GM12878 (cell line): ENCODE data around the gene MSLN. TPM values are rescaled to one million over a fixed set of nuclear protein-coding genes. Genes with fewer than 3 reads are reported as not detected.

Source experiments
- ATAC-seq: fragments of 200-7000 bp; cut with Tn5 transposase; 3 replicates; pipeline ENCODE4 v1.9.1; 2020; ENCODE audit warnings: mild to moderate bottlenecking, moderate library complexity
- BruUV-seq: library from RNA; stranded (reverse); fragments of 400-500 nt; replicated peaks from 2 replicates; lab custom pipeline; 2021; lab: Mats Ljungman, UMichigan
- CTCF ChIA-PET: fragments of 300-600 bp; sonication (Branson Sonifier 250); formaldehyde crosslinking; extraction: SDS; loops from one replicate; lab custom pipeline; 2021; ENCODE audit warnings: inconsistent platforms; lab: Yijun Ruan, JAX
- POLR2A ChIA-PET: fragments of 350-600 bp; formaldehyde crosslinking; extraction: SDS; loops from one replicate; lab custom pipeline; 2021; ENCODE audit warnings: inconsistent platforms; lab: Charles Lee
- RAD21 ChIA-PET: fragments of 300-600 bp; sonication (Branson Sonifier 250); formaldehyde crosslinking; loops from one replicate; lab custom pipeline; 2023; ENCODE audit warnings: antibody characterized with exemption; ENCODE audit not compliant: unreplicated experiment; lab: Charles Lee
- SMC1A ChIA-PET: fragments of 300-600 bp; sonication (Branson Sonifier 250); formaldehyde crosslinking; loops from one replicate; lab custom pipeline; 2023; ENCODE audit not compliant: unreplicated experiment, uncharacterized antibody; lab: Charles Lee
- DNase-seq: peaks from one replicate; pipeline ENCODE4 v3.0.0-alpha.2; 2011; ENCODE audit warnings: low read depth, low spot score
- FAIRE-seq: peaks from 3 replicates; lab custom pipeline; 2011; peaks lifted over from hg19 to GRCh38; lab: Jason Lieb, UNC
- H2AFZ ChIP-seq: 2 replicates; pipeline ENCODE4 v1.6.0; 2011; ENCODE audit warnings: low read depth, low read length, control low read depth; ENCODE audit not compliant: control insufficient read depth
- H3K27ac ChIP-seq: 2 replicates; pipeline ENCODE4 v1.5.1; 2011; ENCODE audit warnings: control low read depth; ENCODE audit not compliant: control insufficient read depth, insufficient read depth
- H3K27me3 ChIP-seq, 2 experiments: replicated peaks in 1 of 2; 2 replicates each; pipeline versions ENCODE4 v1.6.0 to v1.6.1; 2011; ENCODE audit warnings: low read length in 1 of 2; ENCODE audit not compliant: control insufficient read depth in 2 of 2, insufficient read depth in 2 of 2
- H3K36me3 ChIP-seq, 2 experiments: 2 replicates each; pipeline ENCODE4 v1.5.1; 2011; ENCODE audit warnings: low read length in 1 of 2; ENCODE audit not compliant: control insufficient read depth in 2 of 2, insufficient read depth in 2 of 2
- H3K4me1 ChIP-seq: 2 replicates; pipeline ENCODE4 v1.6.1; 2011; ENCODE audit warnings: mild to moderate bottlenecking, low read length, moderate library complexity, mixed read lengths; ENCODE audit not compliant: control insufficient read depth, insufficient read depth
- H3K4me2 ChIP-seq: 2 replicates; pipeline ENCODE4 v1.6.0; 2011; ENCODE audit warnings: control low read depth; ENCODE audit not compliant: control insufficient read depth, insufficient read depth
- H3K4me3 ChIP-seq: fragments of 200-600 bp; sonication (generic); 2 replicates; pipeline ENCODE4 v1.5.1; 2016
- H3K79me2 ChIP-seq: 2 replicates; pipeline ENCODE4 v1.6.0; 2011; ENCODE audit warnings: low read length; ENCODE audit not compliant: control insufficient read depth, insufficient read depth
- H3K9ac ChIP-seq: 2 replicates; pipeline ENCODE4 v1.8.0; 2011; ENCODE audit warnings: low read length, control low read depth, mixed read lengths; ENCODE audit not compliant: control insufficient read depth, insufficient read depth
- H3K9me3 ChIP-seq: replicated peaks from 3 replicates; pipeline ENCODE4 v1.5.1; 2011; ENCODE audit warnings: mild to moderate bottlenecking, low read length; ENCODE audit not compliant: control insufficient read depth, insufficient read depth
- H4K20me1 ChIP-seq: 2 replicates; pipeline ENCODE4 v1.6.0; 2011; ENCODE audit not compliant: control insufficient read depth, insufficient read depth
- EP300 ChIP-seq, 2 experiments: fragments of 150-350 bp in 1 of 2; IDR thresholded peaks; 2 replicates each; pipeline ENCODE4 v1.6.1; 2011 to 2012; ENCODE audit warnings: low read depth in 2 of 2, low read length in 2 of 2, borderline replicate concordance in 1 of 2, improper control_type of control experiment in 1 of 2, inconsistent platforms in 1 of 2; ENCODE audit not compliant: control insufficient read depth in 1 of 2
- ETV6 ChIP-seq, 2 experiments: fragments of 450-650 bp in 1 of 2; IDR thresholded peaks in 1 of 2; conservative IDR thresholded peaks in 1 of 2; 2 replicates each; pipeline ENCODE4 v1.6.1; 2014; ENCODE audit warnings: antibody characterized with exemption in 1 of 2, borderline replicate concordance in 1 of 2, low read depth in 1 of 2, mild to moderate bottlenecking in 1 of 2, moderate library complexity in 1 of 2
- IKZF1 ChIP-seq: fragments of 450-650 bp; conservative IDR thresholded peaks from 2 replicates; pipeline ENCODE4 v1.6.1; 2017; ENCODE audit warnings: antibody characterized with exemption, mild to moderate bottlenecking
- MXI1 ChIP-seq: fragments of 150-350 bp; IDR thresholded peaks from 2 replicates; pipeline ENCODE4 v1.6.1; 2011; ENCODE audit warnings: low read depth, mild to moderate bottlenecking, inconsistent platforms, low read length, improper control_type of control experiment
- NFXL1 ChIP-seq: fragments of 450-650 bp; IDR thresholded peaks from 2 replicates; pipeline ENCODE4 v1.6.1; 2017; ENCODE audit warnings: antibody characterized with exemption, mild to moderate bottlenecking, borderline replicate concordance
- NR2F1 ChIP-seq: fragments of 450-650 bp; conservative IDR thresholded peaks from 2 replicates; pipeline ENCODE4 v1.6.1; 2017; ENCODE audit warnings: mild to moderate bottlenecking
- RAD51 ChIP-seq: fragments of 450-650 bp; IDR thresholded peaks from 2 replicates; pipeline ENCODE4 v1.6.1; 2016; ENCODE audit warnings: moderate library complexity, mild to moderate bottlenecking, inconsistent platforms
- RUNX3 ChIP-seq: IDR thresholded peaks from 2 replicates; pipeline ENCODE4 v1.6.1; 2012; ENCODE audit warnings: low read length, inconsistent platforms
- SIN3A ChIP-seq: IDR thresholded peaks from 2 replicates; pipeline ENCODE4 v1.6.1; 2012; ENCODE audit warnings: low read depth, low read length, improper control_type of control experiment
- SMAD5 ChIP-seq: IDR thresholded peaks from 2 replicates; pipeline ENCODE4 v1.6.1; 2016; ENCODE audit warnings: antibody characterized with exemption, low read depth
- TBL1XR1 ChIP-seq: IDR thresholded peaks from 2 replicates; pipeline ENCODE4 v1.6.1; 2012; ENCODE audit warnings: low read depth, low read length, improper control_type of control experiment
- WRNIP1 ChIP-seq: IDR thresholded peaks from 2 replicates; pipeline ENCODE4 v1.6.1; 2011; ENCODE audit warnings: low read depth, low read length, improper control_type of control experiment, borderline replicate concordance
- YY1 ChIP-seq: IDR thresholded peaks from 2 replicates; pipeline ENCODE4 v1.6.1; 2011; ENCODE audit warnings: low read depth, mild to moderate bottlenecking, low read length
- ZNF274 ChIP-seq: IDR thresholded peaks from one replicate; pipeline ENCODE4 v1.8.0; 2011; ENCODE audit not compliant: insufficient read length, insufficient read depth
- ZNF622 ChIP-seq: fragments of 450-650 bp; IDR thresholded peaks from 2 replicates; pipeline ENCODE4 v1.6.1; 2017; ENCODE audit warnings: mild to moderate bottlenecking, inconsistent platforms
- WGBS: methylation state at CpG from one replicate; pipeline ENCODE4 v1.1.6; 2016; ENCODE audit warnings: low lambda C conversion rate; ENCODE audit not compliant: insufficient replicate concordance, insufficient coverage; ENCODE audit errors: missing lambda C conversion rate; 5-methylcytosine and 5-hydroxymethylcytosine counted together
- in situ Hi-C: fragments of 300-500 bp; cut with MboI; formaldehyde crosslinking; loops from 9 replicates; pipeline ENCODE4 v1.14.3; 2018; ENCODE audit warnings: mixed read lengths
- intact Hi-C: fragments of 100-400 bp; cut with micrococcal nuclease; formaldehyde crosslinking; loops from one replicate; pipeline ENCODE4 v1.14.2; 2022; ENCODE audit not compliant: unreplicated experiment
- polyA plus RNA-seq, 11 experiments: library from polyadenylated mRNA; depleted of rRNA in 4 of 11; unstranded in 6 of 11; stranded (reverse) in 5 of 11; fragments of >200 nt; fragmentation: Nextera tagmentation in 4 of 11; fragmentation: Illumina TruSeq in 1 of 11; extraction: Ambion mirVana in 4 of 11; extraction: Trizol in 1 of 11; gene quantifications; 1 replicate in 1 of 11; 2 replicates in 10 of 11; pipeline versions ENCODE4 v1.2.1 to v1.2.3, GENCODE V29; 2011 to 2016; ENCODE audit warnings: inconsistent platforms in 2 of 11, missing spikeins in 2 of 11, low read depth in 1 of 11
- total RNA-seq, 4 experiments: library from RNA; depleted of rRNA in 3 of 4; stranded (reverse); fragments of >200 nt in 3 of 4; fragmentation: Illumina TruSeq in 1 of 4; extraction: Trizol in 1 of 4; gene quantifications; 2 replicates each; pipeline versions ENCODE4 v1.2.1 to v1.2.3, GENCODE V29; 2013 to 2021
- TF ChIP-seq, protein P1 (sequence below): fragments of 450-650 bp; IDR thresholded peaks from 2 replicates; pipeline ENCODE4 v1.6.1; 2014; ENCODE audit warnings: mild to moderate bottlenecking
- TF ChIP-seq, protein P2 (sequence below): IDR thresholded peaks from 2 replicates; pipeline ENCODE4 v1.6.1; 2011; ENCODE audit warnings: borderline replicate concordance, low read depth, mild to moderate bottlenecking, moderate library complexity, mixed read lengths, low read length; ENCODE audit not compliant: insufficient read depth; ENCODE audit errors: extremely low read length
- TF ChIP-seq, protein P3 (sequence below): IDR thresholded peaks from 2 replicates; pipeline ENCODE4 v1.6.1; 2011; ENCODE audit warnings: low read depth, mild to moderate bottlenecking, low read length, moderate library complexity, borderline replicate concordance; ENCODE audit errors: extremely low read depth
- TF ChIP-seq, protein P4 (sequence below): IDR thresholded peaks from 2 replicates; pipeline ENCODE4 v1.6.1; 2011; ENCODE audit warnings: low read depth, low read length, improper control_type of control experiment, borderline replicate concordance

MSLN gene
- total and polyA plus RNA-seq, 10 of the 15 experiments (the other 5 are each of a cell fraction or from before 2014, with no cell fraction given), result 0.08 TPM; not detected in 9

- Histone ChIP-seq H3K79me2 (no peaks in the 10 kb centered on the region; the same call in 1 of the 2 replicates), H3K27me3 (no peaks in the 10 kb centered on the region), H3K4me2 (peak within 1 kb of the TSS; percentile 69), H3K4me3 (peak within 1 kb of the TSS; percentile 86), H3K27ac (peak within 1 kb of the TSS; percentile 87), H3K36me3 (no peaks in the 10 kb centered on the region), H3K4me1 (peaks cover 16% of the 10 kb centered on the region), H3K9me3 (no peaks in the 10 kb centered on the region), H4K20me1 (0 out of 2 replicates have a peak, but pooled peaks cover 2% of the 10 kb centered on the region), H2AFZ (peak within 1 kb of the TSS; percentile 92), H3K9ac (peak within 1 kb of the TSS; percentile 91)
- POLR2A ChIA-PET, result interaction anchor here (0.5 to 2.5 kb wide), 8 partner anchors 9 to 149 kb away, joined by 3 to 29 read pairs (median 6); partner anchors contain the start of genes CHTF18, CIAO3 and RPUSD1
- DNase-seq (no peak), FAIRE-seq (peak; percentile 62), ATAC-seq (peak; percentile 87)
- in situ Hi-C loops (no loop called here), intact Hi-C loops (loop anchor here (2.0 kb wide), 2 partner anchors 20 to 36 kb away; partner anchors contain the start of genes CIAO3 and JMJD8)
- 3% methylated on average over 101 of the region's 106 CpGs for WGBS
- SMC1A ChIA-PET, result interaction anchor here (1.2 to 1.3 kb wide), 3 partner anchors 9 to 60 kb away, joined by 3 to 4 read pairs (median 3); no protein-coding TSS in a partner anchor
- TSS peak; percentile 63 for BruUV-seq
- CTCF ChIA-PET, result interaction anchor here (0.9 to 2.5 kb wide), 5 partner anchors 11 to 64 kb away, joined by 3 to 16 read pairs (median 4); no protein-coding TSS in a partner anchor
- RAD21 ChIA-PET, result interaction anchor here (0.8 to 2.4 kb wide), 4 partner anchors 16 to 67 kb away, joined by 3 to 10 read pairs (median 6); partner anchors contain the start of genes CHTF18, RPUSD1 and STUB1
- TF ChIP-seq, protein P1, sequence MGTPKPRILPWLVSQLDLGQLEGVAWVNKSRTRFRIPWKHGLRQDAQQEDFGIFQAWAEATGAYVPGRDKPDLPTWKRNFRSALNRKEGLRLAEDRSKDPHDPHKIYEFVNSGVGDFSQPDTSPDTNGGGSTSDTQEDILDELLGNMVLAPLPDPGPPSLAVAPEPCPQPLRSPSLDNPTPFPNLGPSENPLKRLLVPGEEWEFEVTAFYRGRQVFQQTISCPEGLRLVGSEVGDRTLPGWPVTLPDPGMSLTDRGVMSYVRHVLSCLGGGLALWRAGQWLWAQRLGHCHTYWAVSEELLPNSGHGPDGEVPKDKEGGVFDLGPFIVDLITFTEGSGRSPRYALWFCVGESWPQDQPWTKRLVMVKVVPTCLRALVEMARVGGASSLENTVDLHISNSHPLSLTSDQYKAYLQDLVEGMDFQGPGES, result 0 out of 2 replicates have a peak, but pooled peaks have one; percentile 55
- TF ChIP-seq, protein P2, sequence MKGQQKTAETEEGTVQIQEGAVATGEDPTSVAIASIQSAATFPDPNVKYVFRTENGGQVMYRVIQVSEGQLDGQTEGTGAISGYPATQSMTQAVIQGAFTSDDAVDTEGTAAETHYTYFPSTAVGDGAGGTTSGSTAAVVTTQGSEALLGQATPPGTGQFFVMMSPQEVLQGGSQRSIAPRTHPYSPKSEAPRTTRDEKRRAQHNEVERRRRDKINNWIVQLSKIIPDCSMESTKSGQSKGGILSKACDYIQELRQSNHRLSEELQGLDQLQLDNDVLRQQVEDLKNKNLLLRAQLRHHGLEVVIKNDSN, result no peak
- TF ChIP-seq, protein P3, sequence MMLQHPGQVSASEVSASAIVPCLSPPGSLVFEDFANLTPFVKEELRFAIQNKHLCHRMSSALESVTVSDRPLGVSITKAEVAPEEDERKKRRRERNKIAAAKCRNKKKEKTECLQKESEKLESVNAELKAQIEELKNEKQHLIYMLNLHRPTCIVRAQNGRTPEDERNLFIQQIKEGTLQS, result no peak
- peak; percentile 79 for TF ChIP-seq RUNX3
- TF ChIP-seq NR2F1, result peak; percentile 86
- TF ChIP-seq RAD51, result no peak
- TF ChIP-seq ZNF274, result no peak
- TF ChIP-seq ETV6 (conservative IDR thresholded peaks at IDR 0.05 in 1 of 2, IDR thresholded peaks at IDR 0.05 in 1 of 2; ENCODE audit: borderline replicate concordance in 1 of 2, low read depth in 1 of 2), result peak in 1 of 2 experiments; percentile 16; a peak in 1 of 4 replicates
- TF ChIP-seq, protein P4, sequence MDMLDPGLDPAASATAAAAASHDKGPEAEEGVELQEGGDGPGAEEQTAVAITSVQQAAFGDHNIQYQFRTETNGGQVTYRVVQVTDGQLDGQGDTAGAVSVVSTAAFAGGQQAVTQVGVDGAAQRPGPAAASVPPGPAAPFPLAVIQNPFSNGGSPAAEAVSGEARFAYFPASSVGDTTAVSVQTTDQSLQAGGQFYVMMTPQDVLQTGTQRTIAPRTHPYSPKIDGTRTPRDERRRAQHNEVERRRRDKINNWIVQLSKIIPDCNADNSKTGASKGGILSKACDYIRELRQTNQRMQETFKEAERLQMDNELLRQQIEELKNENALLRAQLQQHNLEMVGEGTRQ, result no peak
- TF ChIP-seq ZNF622, result no peak
- no peak for TF ChIP-seq WRNIP1
- peak; percentile 81; the same call in 1 of the 2 replicates for TF ChIP-seq SIN3A
- peak; percentile 72 for TF ChIP-seq YY1
- TF ChIP-seq SMAD5, result no peak
- TF ChIP-seq EP300 (IDR thresholded peaks at IDR 0.05; ENCODE audit: borderline replicate concordance in 1 of 2, control insufficient read depth in 1 of 2, low read depth in 2 of 2, low read length in 2 of 2), result no peak
- peak; percentile 77; the same call in 1 of the 2 replicates for TF ChIP-seq MXI1
- TF ChIP-seq TBL1XR1, result no peak
- TF ChIP-seq NFXL1, result peak; percentile 45; the same call in 1 of the 2 replicates
- TF ChIP-seq IKZF1, result peak; percentile 92
Measured at GRCh38 chr16:720990-721764, 39.4 kb upstream of the MSLN start, which contains the start of gene ANTKMT. Gene ANTKMT, plus strand, starts transcription at chr16:721146. Its CDS starts 129 bp downstream, at chr16:721275.
